Neural progenitor cell (in vitro differentiated cells): ENCODE data around the gene USP46. TPM values are rescaled to one million over a fixed set of nuclear protein-coding genes. Genes with fewer than 3 reads are reported as not detected.

Experiments
- DNase-seq: peaks from one replicate; pipeline ENCODE4 v3.0.0-alpha.2; 2016; ENCODE audit warnings: low spot score
- H2AFZ ChIP-seq: fragments of 200-600 bp; sonication (generic); replicated peaks from 2 replicates; pipeline ENCODE4 v1.6.1; 2016; ENCODE audit warnings: antibody characterized with exemption
- H3F3A ChIP-seq: fragments of 200-600 bp; sonication (generic); 2 replicates; pipeline ENCODE4 v1.6.1; 2016; ENCODE audit warnings: antibody characterized with exemption, low read depth
- H3K27ac ChIP-seq: fragments of 200-600 bp; sonication (generic); 2 replicates; pipeline ENCODE4 v1.5.1; 2016; ENCODE audit warnings: mild to moderate bottlenecking
- H3K27me3 ChIP-seq: fragments of 200-600 bp; sonication (generic); 2 replicates; pipeline ENCODE4 v1.6.1; 2016; ENCODE audit warnings: mild to moderate bottlenecking, moderate library complexity
- H3K36me3 ChIP-seq: fragments of 200-600 bp; sonication (generic); 2 replicates; pipeline ENCODE4 v1.5.1; 2016
- H3K4me1 ChIP-seq: fragments of 200-600 bp; sonication (generic); 2 replicates; pipeline ENCODE4 v1.6.1; 2016; ENCODE audit warnings: mixed run types
- H3K4me2 ChIP-seq: fragments of 200-600 bp; sonication (generic); 2 replicates; pipeline ENCODE4 v1.6.1; 2016
- H3K4me3 ChIP-seq: fragments of 200-600 bp; sonication (generic); 2 replicates; pipeline ENCODE4 v1.5.1; 2016
- H3K79me2 ChIP-seq: fragments of 200-600 bp; sonication (generic); 2 replicates; pipeline ENCODE4 v1.6.1; 2016; ENCODE audit warnings: low read depth
- H3K9ac ChIP-seq: fragments of 200-600 bp; sonication (generic); 2 replicates; pipeline ENCODE4 v1.6.1; 2016
- H3K9me3 ChIP-seq: fragments of 200-600 bp; sonication (generic); 2 replicates; pipeline ENCODE4 v1.5.1; 2016; ENCODE audit warnings: low read depth
- H4K20me1 ChIP-seq: fragments of 200-600 bp; sonication (generic); 2 replicates; pipeline ENCODE4 v1.6.1; 2016; ENCODE audit warnings: low read depth
- H3K27ac Mint-ChIP-seq: 3 replicates; pipeline ENCODE4 v1.8.0; 2021; ENCODE audit warnings: mixed read lengths
- H3K27me3 Mint-ChIP-seq: 2 replicates; pipeline ENCODE4 v1.8.0; 2022; ENCODE audit warnings: low read depth, mild to moderate bottlenecking, inconsistent platforms, moderate library complexity, mixed read lengths; ENCODE audit not compliant: insufficient read depth
- H3K36me3 Mint-ChIP-seq: 3 replicates; pipeline ENCODE4 v1.8.0; 2021; ENCODE audit warnings: mixed read lengths
- H3K4me1 Mint-ChIP-seq: 3 replicates; pipeline ENCODE4 v1.8.0; 2021; ENCODE audit warnings: mixed read lengths
- H3K4me3 Mint-ChIP-seq: 3 replicates; pipeline ENCODE4 v1.8.0; 2021; ENCODE audit warnings: mild to moderate bottlenecking, moderate library complexity, mixed read lengths
- H3K9me3 Mint-ChIP-seq: 3 replicates; pipeline ENCODE4 v1.8.0; 2020; ENCODE audit warnings: mixed read lengths
- EZH2 ChIP-seq: fragments of 200-600 bp; sonication (generic); IDR thresholded peaks from 2 replicates; pipeline ENCODE4 v1.6.1; 2017; ENCODE audit warnings: antibody characterized with exemption, mild to moderate bottlenecking, moderate library complexity
- EZH2phosphoT487 ChIP-seq: fragments of 200-600 bp; sonication (generic); IDR thresholded peaks from 2 replicates; pipeline ENCODE4 v1.6.1; 2017; ENCODE audit warnings: antibody characterized with exemption
- total RNA-seq: library from RNA; depleted of rRNA; stranded (reverse); fragments of >200 nt; gene quantifications from 2 replicates; pipeline ENCODE4 v1.2.3, GENCODE V29; 2015; ENCODE audit warnings: low replicate concordance
- TF ChIP-seq, protein P1 (sequence below): fragments of 200-600 bp; sonication (generic); IDR thresholded peaks from 2 replicates; pipeline ENCODE4 v1.5.1; 2017; ENCODE audit warnings: antibody characterized with exemption, mild to moderate bottlenecking

The USP46 gene
- total RNA-seq, 1 donor from 2014 or later, result 51.3 TPM

DNA sequence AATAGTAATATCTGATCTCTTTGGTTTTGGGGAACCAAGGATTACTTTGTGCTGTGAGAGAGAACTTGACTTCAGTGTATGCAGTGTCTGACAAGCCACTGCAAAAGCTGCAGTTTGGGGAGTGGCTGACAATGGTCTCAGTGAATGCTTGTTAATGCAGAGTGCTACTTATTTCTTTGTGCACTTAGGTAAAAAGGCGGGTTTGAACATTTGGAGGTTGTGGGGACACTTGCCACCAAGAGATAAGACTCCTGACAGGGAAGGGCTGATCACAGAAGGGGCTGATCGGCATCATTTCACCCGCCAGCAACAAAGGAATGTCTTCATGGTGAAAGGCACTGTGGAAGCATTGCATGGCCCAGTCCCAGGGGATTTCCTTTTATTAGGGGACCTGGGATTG lies 28.6 kb upstream of the USP46 start:
- Histone ChIP-seq H3K9me3 (no peaks in the 10 kb centered on the region), H3K27ac (no peak overlapping the region), H3K36me3 (no peaks in the 10 kb centered on the region), H3K4me3 (no peak overlapping the region), H3K79me2 (no peaks in the 10 kb centered on the region), H3F3A (no peaks in the 10 kb centered on the region), H3K4me1 (no peaks in the 10 kb centered on the region), H3K27me3 (no peaks in the 10 kb centered on the region), H3K9ac (no peak overlapping the region), H4K20me1 (no peaks in the 10 kb centered on the region), H3K4me2 (no peak overlapping the region), H2AFZ (no peak overlapping the region)
- no peak for DNase-seq
- H3K9me3 Mint-ChIP-seq, result peaks cover 7% of the 10 kb centered on the region
- H3K4me1 Mint-ChIP-seq, result no peaks in the 10 kb centered on the region
- no peaks in the 10 kb centered on the region for H3K36me3 Mint-ChIP-seq
- no peak overlapping the region for H3K4me3 Mint-ChIP-seq
- H3K27me3 Mint-ChIP-seq, result peaks cover 4% of the 10 kb centered on the region
- TF ChIP-seq, protein P1, sequence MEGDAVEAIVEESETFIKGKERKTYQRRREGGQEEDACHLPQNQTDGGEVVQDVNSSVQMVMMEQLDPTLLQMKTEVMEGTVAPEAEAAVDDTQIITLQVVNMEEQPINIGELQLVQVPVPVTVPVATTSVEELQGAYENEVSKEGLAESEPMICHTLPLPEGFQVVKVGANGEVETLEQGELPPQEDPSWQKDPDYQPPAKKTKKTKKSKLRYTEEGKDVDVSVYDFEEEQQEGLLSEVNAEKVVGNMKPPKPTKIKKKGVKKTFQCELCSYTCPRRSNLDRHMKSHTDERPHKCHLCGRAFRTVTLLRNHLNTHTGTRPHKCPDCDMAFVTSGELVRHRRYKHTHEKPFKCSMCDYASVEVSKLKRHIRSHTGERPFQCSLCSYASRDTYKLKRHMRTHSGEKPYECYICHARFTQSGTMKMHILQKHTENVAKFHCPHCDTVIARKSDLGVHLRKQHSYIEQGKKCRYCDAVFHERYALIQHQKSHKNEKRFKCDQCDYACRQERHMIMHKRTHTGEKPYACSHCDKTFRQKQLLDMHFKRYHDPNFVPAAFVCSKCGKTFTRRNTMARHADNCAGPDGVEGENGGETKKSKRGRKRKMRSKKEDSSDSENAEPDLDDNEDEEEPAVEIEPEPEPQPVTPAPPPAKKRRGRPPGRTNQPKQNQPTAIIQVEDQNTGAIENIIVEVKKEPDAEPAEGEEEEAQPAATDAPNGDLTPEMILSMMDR, result no peak
- TF ChIP-seq EZH2phosphoT487, result no peak
- TF ChIP-seq EZH2, result no peak
- no peak overlapping the region for H3K27ac Mint-ChIP-seq

DNA sequence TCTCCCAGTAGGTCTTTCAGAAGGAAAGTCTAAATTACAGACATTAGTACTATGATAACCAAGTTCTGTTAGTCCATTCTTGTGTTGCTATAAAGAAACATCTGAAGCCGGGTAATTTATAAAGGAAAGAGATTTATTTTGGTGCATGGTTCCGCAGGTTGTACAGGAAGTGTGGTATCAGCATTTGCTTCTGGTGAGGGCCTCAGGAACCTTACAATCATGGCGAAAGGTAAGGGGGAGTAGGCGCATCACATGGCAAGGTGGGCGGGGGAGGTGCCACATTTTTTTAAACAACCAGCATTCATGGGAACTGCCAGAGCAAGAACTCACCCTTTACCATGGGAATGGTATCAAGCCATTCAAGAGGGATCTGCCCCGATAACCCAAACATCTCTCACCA lies 26.2 kb upstream of the USP46 start:
- no peak overlapping the region for H3K4me3 ChIP-seq
- no peaks in the 10 kb centered on the region for H3F3A ChIP-seq
- H3K79me2 ChIP-seq, result no peaks in the 10 kb centered on the region
- no peaks in the 10 kb centered on the region for H3K9me3 ChIP-seq
- no peaks in the 10 kb centered on the region for H3K36me3 Mint-ChIP-seq
- no peak overlapping the region for H3K27ac ChIP-seq
- no peaks in the 10 kb centered on the region for H3K27me3 ChIP-seq
- H3K4me1 ChIP-seq, result no peaks in the 10 kb centered on the region
- H2AFZ ChIP-seq, result no peak overlapping the region
- H3K9ac ChIP-seq, result no peak overlapping the region
- TF ChIP-seq EZH2phosphoT487, result no peak
- TF ChIP-seq, protein P1, result no peak
- no peak for TF ChIP-seq EZH2
- no peak overlapping the region for H3K4me2 ChIP-seq
- H4K20me1 ChIP-seq, result no peaks in the 10 kb centered on the region
- H3K4me1 Mint-ChIP-seq, result no peaks in the 10 kb centered on the region
- no peaks in the 10 kb centered on the region for H3K27me3 Mint-ChIP-seq
- DNase-seq, result no peak
- no peaks in the 10 kb centered on the region for H3K9me3 Mint-ChIP-seq
- H3K4me3 Mint-ChIP-seq, result no peak overlapping the region
- H3K36me3 ChIP-seq, result no peaks in the 10 kb centered on the region
- no peak overlapping the region for H3K27ac Mint-ChIP-seq

DNA sequence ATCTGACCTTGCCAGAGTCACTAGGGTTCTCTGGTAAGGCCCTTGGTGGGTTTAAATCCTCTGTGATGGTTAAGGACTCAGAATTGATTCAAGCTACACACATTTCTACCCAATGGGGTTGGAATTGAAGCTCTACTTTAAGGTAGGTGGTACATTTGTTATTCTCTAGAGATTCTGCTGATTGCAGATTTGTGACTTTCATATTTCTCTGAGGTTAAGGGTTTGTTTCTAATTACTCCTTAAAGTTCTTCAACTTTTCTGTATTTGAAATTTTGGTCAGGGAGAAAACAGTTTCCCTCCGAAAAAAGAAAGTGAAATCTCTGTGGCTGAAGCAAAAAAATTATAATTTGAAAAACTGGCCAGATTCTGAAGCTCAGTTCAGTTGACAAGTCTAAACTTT lies 25.8 kb upstream of the USP46 start:
- Mint-ChIP-seq H3K4me3 (no peak overlapping the region), H3K27me3 (no peaks in the 10 kb centered on the region), H3K27ac (no peak overlapping the region), H3K9me3 (no peaks in the 10 kb centered on the region), H3K4me1 (no peaks in the 10 kb centered on the region), H3K36me3 (no peaks in the 10 kb centered on the region)
- no peaks in the 10 kb centered on the region for H3K9me3 ChIP-seq
- no peak overlapping the region for H3K4me3 ChIP-seq
- no peaks in the 10 kb centered on the region for H3K79me2 ChIP-seq
- DNase-seq, result no peak
- H4K20me1 ChIP-seq, result no peaks in the 10 kb centered on the region
- no peak overlapping the region for H2AFZ ChIP-seq
- TF ChIP-seq EZH2, result no peak
- TF ChIP-seq EZH2phosphoT487, result no peak
- TF ChIP-seq, protein P1, result no peak
- no peak overlapping the region for H3K27ac ChIP-seq
- no peaks in the 10 kb centered on the region for H3K36me3 ChIP-seq
- no peak overlapping the region for H3K9ac ChIP-seq
- H3K4me1 ChIP-seq, result no peaks in the 10 kb centered on the region
- H3F3A ChIP-seq, result no peaks in the 10 kb centered on the region
- no peaks in the 10 kb centered on the region for H3K27me3 ChIP-seq
- H3K4me2 ChIP-seq, result no peak overlapping the region
